NCI-H2081 (cell line): ENCODE measurements around the gene MSTO1.
"Not testable (repeated sequence)": the region's sequence is repeated elsewhere in the genome, so short reads cannot be mapped to it uniquely, and the experiment has no call there.

Source experiments
- DNase-seq, 2 experiments: peaks; one replicate each; lab custom pipeline; 2025; lab: John Stamatoyannopoulos, UW

Gene MSTO1

DNA sequence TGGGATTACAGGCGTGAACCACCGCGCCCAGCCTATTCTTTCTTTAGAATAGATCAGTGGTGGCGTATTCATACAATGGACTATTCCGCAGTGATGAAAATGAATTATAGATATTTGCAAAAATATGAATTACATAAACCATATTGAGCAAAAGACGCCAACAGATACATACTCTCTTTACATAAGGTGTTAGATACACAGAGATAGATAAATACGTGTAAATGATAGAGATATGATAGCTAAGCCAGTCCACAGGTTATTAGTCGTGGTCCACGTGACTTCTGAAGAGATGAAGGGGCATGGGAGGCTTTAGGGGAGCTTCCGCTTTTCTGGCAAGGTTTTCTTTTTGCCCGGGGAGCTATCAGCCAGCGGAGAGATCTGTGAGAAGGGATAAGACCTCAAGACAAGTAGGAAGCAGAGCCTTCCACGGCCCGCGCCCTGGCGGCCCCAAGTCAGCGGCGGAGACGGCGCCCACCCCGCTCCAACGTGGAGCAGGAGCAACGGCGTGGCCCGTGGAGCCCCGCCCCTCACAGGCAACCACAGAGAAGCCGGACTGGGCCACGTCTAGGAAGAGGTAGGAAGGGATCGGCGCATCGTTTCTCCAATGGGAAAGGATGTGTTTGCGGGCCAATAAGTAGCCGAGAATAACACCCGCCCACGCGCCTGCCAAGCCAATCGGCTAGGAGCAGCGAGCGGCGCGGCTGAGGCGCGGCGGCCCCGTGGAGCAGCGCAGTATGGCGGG is at the start of gene MSTO1:
TSS of gene MSTO1 (plus strand) at position 704 of the 742 bp plus-strand sequence. CDS start at position 735, 31 bp downstream.
- DNase-seq, result peak; percentile 99

DNA sequence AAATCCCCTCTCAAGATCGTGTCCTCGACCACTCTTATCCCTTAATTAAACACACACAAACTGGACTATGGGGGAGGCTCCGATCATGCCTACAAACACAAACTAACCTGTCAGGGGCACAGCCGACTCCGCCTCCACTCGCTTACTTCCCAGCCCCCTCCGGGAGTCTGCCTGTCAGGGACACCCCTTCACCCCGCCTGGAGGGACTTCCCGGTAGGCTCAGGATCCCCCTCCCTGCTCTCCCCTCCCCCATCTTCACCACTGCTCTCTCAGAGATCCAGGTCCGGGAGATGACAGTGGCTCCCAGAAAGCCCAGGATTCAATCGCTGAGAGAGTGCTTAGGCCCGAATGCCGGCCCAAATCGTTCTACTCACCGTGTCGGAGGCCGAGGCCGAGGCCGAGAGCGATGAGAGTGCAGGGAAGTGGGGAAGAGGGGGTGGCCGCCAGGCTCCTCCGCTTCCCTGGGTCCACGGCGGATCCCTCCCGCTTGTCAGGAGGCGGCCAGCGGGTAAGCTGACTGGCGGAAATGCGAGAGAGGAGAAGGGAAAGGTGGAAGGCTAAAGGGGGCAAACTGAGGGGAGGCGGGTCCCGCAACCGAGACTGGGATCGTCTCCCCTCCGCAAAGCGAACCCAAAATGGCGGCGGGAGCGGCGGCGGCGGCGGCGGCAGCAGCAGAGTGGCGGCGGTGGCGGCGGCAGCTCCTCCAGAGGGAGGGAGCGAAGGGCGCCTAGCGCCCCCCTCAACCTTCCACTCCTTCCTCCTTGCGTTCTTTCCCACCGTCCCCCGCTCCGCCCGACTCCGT is 48.0 kb upstream of the MSTO1 start:
- peak in 1 of 2 experiments; percentile 51 for DNase-seq

DNA sequence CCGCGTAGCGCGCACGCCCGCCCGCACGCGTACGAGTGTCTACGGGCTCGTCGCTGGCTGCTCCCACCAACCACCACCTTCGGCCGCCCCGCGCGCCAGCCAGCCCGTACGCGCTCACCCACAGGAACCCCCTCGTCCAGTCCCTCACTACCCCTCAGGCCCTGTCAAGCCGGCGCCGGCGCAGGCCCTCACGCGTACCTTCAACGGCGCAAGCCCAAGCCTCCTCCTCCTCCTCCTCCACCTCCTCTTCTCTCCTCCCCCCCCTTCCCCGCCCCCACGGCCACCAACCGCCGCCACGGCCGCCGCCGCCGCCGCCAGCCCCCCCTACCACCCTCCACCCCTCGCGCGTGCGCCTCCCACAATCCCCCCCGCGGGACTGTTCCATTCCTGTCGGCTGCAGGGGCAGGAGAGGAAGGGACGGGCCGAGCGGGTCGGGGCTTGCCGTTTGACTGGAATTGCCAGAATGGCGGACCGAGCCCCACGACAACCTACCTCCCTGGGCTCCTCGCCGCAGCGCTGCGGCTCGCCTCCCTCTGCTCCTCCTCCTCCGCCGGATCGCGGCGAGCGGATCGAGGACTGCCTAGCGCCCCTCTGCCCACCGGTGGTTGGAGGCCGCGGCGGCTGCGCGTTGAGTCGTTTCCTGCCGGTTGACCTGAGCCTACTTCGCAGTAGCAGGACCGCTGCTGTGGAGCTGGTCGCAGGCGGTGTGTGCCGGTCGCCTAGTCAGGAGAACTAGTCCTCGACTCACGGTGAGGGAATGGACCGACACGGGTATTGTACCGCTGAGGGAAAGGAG is 47.2 kb upstream of the MSTO1 start, which contains the start of gene ASH1L:
TSS of gene ASH1L (minus strand) at position 223 of the 796 bp plus-strand sequence. CDS start 41,284 bp downstream, outside the sequence.
- peak; percentile 95 to 98 for DNase-seq

GRCh38 chr1:155563377-155564022 is 46.5 kb upstream of the MSTO1 start:
- DNase-seq, result peak in 1 of 2 experiments; percentile 60

GRCh38 chr1:155569988-155570592 is 39.9 kb upstream of the MSTO1 start:
- DNase-seq, result no peak

GRCh38 chr1:155570593-155570990 is 39.4 kb upstream of the MSTO1 start:
- DNase-seq, result no peak

GRCh38 chr1:155574077-155574476 is 35.9 kb upstream of the MSTO1 start:
- no peak for DNase-seq

- DNase-seq, result not testable (repeated sequence)
Observed at GRCh38 chr1:155575608-155576007, 34.4 kb upstream of the MSTO1 start.

DNA sequence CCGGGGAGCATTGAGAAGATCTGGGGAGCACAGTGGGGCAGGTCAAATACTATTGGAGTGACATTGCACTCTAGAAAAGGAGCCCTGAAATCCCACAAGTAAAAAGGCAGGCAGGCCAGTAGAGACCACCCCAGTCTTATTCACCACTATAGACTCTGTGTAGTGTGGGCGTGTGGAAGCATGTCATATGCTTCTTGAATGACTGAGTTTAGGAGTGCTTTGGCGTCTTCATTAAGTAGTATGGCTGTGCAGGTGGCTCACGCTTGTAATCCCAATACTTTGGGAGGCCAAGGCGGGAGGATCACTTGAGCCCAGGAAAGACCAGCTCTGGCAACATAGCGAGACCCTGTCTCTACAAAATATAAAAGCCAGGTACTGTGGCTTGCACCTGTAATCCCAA is 26.2 kb upstream of the MSTO1 start:
- DNase-seq, result not testable (repeated sequence)

GRCh38 chr1:155589282-155589681 is 20.7 kb upstream of the MSTO1 start:
- DNase-seq, result not testable (repeated sequence)

DNA sequence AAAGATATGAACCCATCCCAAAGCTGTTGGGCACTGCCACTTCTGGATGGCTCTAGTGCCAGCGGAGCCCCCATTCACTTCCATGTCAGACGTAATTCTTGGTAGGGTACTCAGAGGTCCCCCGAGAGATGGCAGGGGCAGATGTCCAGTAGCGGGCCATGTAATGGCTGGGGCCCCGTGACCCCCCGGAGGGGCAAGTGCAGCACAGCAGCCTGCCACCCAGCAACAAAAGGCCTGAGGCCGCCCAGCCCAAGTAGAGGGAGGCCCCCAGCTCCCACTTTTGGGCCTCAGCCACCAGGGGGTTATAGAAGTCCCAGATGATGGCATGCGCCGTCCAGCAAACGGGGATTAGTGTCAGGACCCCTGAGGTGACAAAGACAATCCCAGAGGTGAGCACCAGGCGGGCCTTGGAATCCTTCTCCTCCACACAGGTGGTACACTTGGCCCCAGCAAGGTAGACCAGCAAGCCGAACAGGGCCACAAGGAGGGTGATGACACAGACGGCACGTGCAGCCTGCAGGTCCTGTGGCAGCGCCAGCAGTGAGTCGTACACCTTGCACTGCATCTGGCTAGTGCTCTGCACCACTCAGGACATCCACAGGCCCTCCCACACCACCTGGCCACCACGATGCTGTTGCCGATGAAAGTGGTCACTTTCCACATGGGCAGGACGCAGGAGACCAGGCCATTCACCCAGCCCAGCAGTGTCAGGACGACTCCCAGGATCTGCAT is 19.3 kb upstream of the MSTO1 start:
- not testable (repeated sequence) for DNase-seq

DNA sequence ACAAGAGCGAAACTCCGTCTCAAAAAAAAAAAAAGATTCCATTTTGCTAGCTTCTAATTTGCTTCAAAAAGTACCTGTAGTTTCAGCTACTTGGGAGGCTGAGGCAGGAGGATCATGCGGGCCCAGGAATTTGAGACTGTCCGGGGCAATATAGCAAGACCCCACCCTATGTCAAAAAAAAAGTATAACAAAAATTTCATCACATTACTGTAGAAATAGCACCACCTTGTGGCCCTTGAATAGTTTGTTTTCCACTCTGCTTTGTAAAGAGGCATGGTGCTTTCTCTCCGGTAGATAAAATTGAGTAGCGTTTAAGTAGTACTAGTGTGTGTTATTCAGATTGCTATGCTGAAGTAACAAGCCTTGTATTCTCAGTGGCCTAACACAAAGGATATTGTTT is 18.2 kb upstream of the MSTO1 start:
- peak; percentile 74 to 87 for DNase-seq

GRCh38 chr1:155595877-155596474 is 14.0 kb upstream of the MSTO1 start:
- peak in 1 of 2 experiments; percentile 12 for DNase-seq

GRCh38 chr1:155596864-155597263 is 13.2 kb upstream of the MSTO1 start:
- DNase-seq, result no peak

DNA sequence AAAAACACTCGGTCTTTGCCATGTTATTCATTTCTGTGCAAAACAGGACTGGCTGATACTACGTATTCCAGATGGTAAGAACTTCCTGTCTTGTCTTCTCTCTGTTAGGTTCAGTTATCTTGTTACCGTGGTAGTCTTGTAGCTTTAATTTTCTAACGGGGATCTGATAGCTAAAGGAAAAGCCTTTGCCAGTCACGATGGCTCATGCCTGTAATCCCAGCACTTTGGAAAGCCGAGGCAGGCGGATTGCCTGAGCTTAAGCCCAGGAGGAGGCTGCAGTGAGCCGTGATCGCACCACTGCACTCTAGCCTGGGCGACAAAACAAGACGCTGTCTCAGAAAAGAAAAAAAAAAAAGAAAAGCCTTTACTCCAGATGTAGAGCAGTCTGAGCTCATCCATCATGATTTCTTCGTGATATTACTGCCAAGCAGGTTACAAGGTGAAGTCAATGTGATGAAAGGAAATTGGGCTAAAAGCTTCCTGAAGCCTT is 11.1 kb upstream of the MSTO1 start:
- DNase-seq, result no peak

DNA sequence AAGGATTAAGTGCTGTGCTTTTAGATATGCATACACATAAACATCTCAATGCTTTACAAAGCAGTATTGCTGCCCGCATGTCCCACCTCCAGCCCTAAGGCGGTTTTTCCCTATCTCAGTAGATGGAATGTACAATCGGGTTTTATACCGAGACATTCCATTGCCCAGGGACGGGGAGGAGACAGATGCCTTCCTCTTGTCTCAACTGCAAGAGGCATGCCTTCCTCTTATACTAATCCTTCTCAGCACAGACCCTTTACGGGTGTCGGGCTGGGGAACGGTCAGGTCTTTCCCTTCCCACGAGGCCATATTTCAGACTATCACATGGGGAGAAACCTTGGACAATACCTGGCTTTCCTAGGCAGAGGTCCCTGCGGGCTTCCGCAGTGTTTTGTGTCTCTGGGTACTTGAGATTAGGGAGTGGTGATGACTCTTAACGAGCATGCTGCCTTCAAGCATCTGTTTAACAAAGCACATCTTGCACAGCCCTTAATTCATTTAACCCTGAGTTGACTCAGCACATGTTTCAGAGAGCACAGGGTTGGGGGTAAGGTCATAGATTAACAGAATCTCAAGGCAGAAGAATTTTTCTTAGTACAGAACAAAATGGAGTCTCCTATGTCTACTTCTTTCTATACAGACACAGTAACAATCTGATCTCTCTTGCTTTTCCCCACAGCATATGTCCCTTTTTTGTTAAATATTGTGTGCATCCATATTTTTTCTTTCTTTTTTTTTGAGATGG is 10.0 kb upstream of the MSTO1 start:
- not testable (repeated sequence) for DNase-seq

GRCh38 chr1:155607708-155608107 is 2.3 kb upstream of the MSTO1 start:
- no peak for DNase-seq

DNA sequence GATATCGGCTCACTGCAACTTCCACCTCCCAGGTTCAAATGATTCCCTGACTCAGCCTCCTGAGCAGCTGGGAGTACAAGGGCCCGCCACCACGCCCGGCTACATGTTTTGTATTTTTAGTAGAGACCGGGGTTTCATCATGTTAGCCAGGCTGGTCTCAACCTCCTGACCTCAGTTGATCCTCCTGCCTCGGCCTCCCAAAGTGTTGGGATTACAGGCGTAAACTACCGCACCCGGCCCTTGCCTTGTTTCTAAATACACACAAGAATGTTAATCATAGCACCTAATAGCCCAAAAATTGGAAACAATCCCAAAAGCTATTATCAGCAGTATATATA is 1.2 kb upstream of the MSTO1 start:
- no peak for DNase-seq

- not testable (repeated sequence) for DNase-seq
Observed at GRCh38 chr1:155610257-155610647, 234 bp downstream of the MSTO1 start.
